ENCODE measurements around the gene TIMM22. TPM values are rescaled to one million over a fixed set of nuclear protein-coding genes. Genes with fewer than 3 reads are reported as not detected.

TIMM22 gene
- total RNA-seq, 1 experiment from 2014 or later: 14.0 TPM

- H3K79me2 ChIP-seq (ENCODE audit: insufficient read depth, low read length): no peaks in the 10 kb centered on the region
- H3K27me3 ChIP-seq (ENCODE audit: insufficient read depth, low read length): no peaks in the 10 kb centered on the region
- H3K36me3 ChIP-seq (ENCODE audit: control insufficient read depth in 1 of 2, insufficient read depth in 2 of 2, low read length in 2 of 2): no peaks in the 10 kb centered on the region
- no peak overlapping the region for H3K4me3 ChIP-seq (replicated peaks in 1 of 2; ENCODE audit: low read depth in 1 of 2, low read length in 2 of 2)
- ChIA-PET POLR2A (no interaction called here), CTCF (no interaction called here), RAD21 (ENCODE audit: low non-redundant PET in 1 of 2, low total read pairs in 2 of 2, uncharacterized antibody in 2 of 2, unreplicated experiment in 2 of 2) (no interaction called here)
- intact Hi-C loops (cut with micrococcal nuclease): no loop called here
- no peak overlapping the region for H3K27ac ChIP-seq (ENCODE audit: low read depth, low read length)
- DNase-seq (ENCODE audit: low read depth, low spot score) (no peak), ATAC-seq (no peak)
- H2AFZ ChIP-seq (ENCODE audit: low read depth, low read length, poor library complexity, severe bottlenecking): no peak overlapping the region
- no TSS peak for BruUV-seq (replicated peaks)
- H3K9me3 ChIP-seq (ENCODE audit: control insufficient read depth in 1 of 2, insufficient read depth in 1 of 2, low read depth in 1 of 2, low read length in 2 of 2): no peaks in the 10 kb centered on the region
- no peak overlapping the region for H3K4me2 ChIP-seq (ENCODE audit: low read length)
- H3K9me2 ChIP-seq (ENCODE audit: insufficient read depth): no peaks in the 10 kb centered on the region
- no peak for TF ChIP-seq POLR2A (IDR thresholded peaks at IDR 0.05; ENCODE audit: borderline replicate concordance, extremely low read depth, insufficient read depth, insufficient read length)
- TF ChIP-seq SIN3A (IDR thresholded peaks at IDR 0.05; ENCODE audit: low read depth): no peak
- no peak for TF ChIP-seq RAD21 (IDR thresholded peaks at IDR 0.05; ENCODE audit: low read depth)
- no peaks in the 10 kb centered on the region for H4K20me1 ChIP-seq (ENCODE audit: insufficient read depth)
- no peaks in the 10 kb centered on the region for H3K4me1 ChIP-seq (ENCODE audit: control insufficient read depth in 1 of 2, insufficient read depth in 2 of 2, low read length in 2 of 2)
- no peak overlapping the region for H3K9ac ChIP-seq (ENCODE audit: low read length)
Measured at GRCh38 chr17:1034652-1035210, 37.8 kb downstream of the TIMM22 start.

DNA sequence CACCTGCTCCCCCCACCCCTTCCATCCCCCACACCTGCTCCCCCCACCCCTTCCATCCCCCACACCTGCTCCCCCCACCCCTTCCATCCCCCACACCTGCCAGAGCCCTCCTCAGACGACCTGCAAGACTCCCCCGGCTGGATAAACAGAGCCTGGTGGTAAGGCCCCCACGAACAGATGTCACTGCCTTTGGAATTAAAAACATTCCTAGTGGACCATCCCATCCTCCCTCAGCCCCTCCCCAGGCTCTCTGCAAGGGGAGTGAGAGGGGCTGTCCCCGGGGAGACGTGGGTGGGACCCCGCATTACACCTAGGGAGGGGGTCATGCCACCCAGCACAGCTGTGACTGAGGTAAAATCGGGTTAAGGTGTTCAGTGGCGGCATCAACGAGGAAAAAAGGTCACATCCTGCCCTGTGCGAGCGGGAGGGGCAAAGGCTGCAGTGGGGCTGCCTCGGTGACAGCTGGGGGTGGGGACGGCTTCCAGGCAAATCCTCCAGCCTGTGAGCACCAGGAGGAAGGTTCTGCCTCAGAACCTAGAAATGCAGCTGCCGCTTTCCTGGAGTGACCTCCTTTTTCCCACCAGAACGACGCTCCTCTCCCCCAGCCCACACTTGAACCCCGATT lies 38.7 kb downstream of the TIMM22 start:
- intact Hi-C loops (cut with micrococcal nuclease): no loop called here
- ATAC-seq (no peak), DNase-seq (ENCODE audit: low read depth, low spot score) (no peak)
- no peaks in the 10 kb centered on the region for H3K9me3 ChIP-seq (ENCODE audit: control insufficient read depth in 1 of 2, insufficient read depth in 1 of 2, low read depth in 1 of 2, low read length in 2 of 2)
- H2AFZ ChIP-seq (ENCODE audit: low read depth, low read length, poor library complexity, severe bottlenecking): no peak overlapping the region
- no peak for TF ChIP-seq EZH2 (IDR thresholded peaks at IDR 0.05)
- no peak for TF ChIP-seq ZBTB33 (IDR thresholded peaks at IDR 0.05; ENCODE audit: extremely low read depth, insufficient replicate concordance, low read length)
- TF ChIP-seq REST (IDR thresholded peaks at IDR 0.05; ENCODE audit: low read depth): no peak
- no peak for TF ChIP-seq CEBPB (IDR thresholded peaks at IDR 0.05; ENCODE audit: low read depth)
- TF ChIP-seq SIN3A (IDR thresholded peaks at IDR 0.05; ENCODE audit: low read depth): no peak
- TF ChIP-seq YY1 (IDR thresholded peaks at IDR 0.05; ENCODE audit: extremely low read depth, insufficient replicate concordance, low read depth, low read length): no peak
- TF ChIP-seq SP1 (IDR thresholded peaks at IDR 0.05; ENCODE audit: low read depth): no peak
- ChIA-PET POLR2A (no interaction called here), CTCF (no interaction called here), RAD21 (ENCODE audit: low non-redundant PET in 1 of 2, low total read pairs in 2 of 2, uncharacterized antibody in 2 of 2, unreplicated experiment in 2 of 2) (no interaction called here)
- H3K36me3 ChIP-seq (ENCODE audit: control insufficient read depth in 1 of 2, insufficient read depth in 2 of 2, low read length in 2 of 2): no peaks in the 10 kb centered on the region
- no peak overlapping the region for H3K4me2 ChIP-seq (ENCODE audit: low read length)
- H3K27ac ChIP-seq (ENCODE audit: low read depth, low read length): no peak overlapping the region
- H3K9ac ChIP-seq (ENCODE audit: low read length): no peak overlapping the region
- H3K9me2 ChIP-seq (ENCODE audit: insufficient read depth): no peaks in the 10 kb centered on the region
- H3K27me3 ChIP-seq (ENCODE audit: insufficient read depth, low read length): no peaks in the 10 kb centered on the region
- H4K20me1 ChIP-seq (ENCODE audit: insufficient read depth): no peaks in the 10 kb centered on the region
- no peak overlapping the region for H3K4me3 ChIP-seq (replicated peaks in 1 of 2; ENCODE audit: low read depth in 1 of 2, low read length in 2 of 2)
- H3K4me1 ChIP-seq (ENCODE audit: control insufficient read depth in 1 of 2, insufficient read depth in 2 of 2, low read length in 2 of 2): no peaks in the 10 kb centered on the region
- BruUV-seq (replicated peaks): no TSS peak
- H3K79me2 ChIP-seq (ENCODE audit: insufficient read depth, low read length): no peaks in the 10 kb centered on the region

Data from HCT116 (cell line).